NCI-H460 (cell line): ENCODE measurements around the gene TTC23. TPM values are rescaled to one million over a fixed set of nuclear protein-coding genes. Genes with fewer than 3 reads are reported as not detected.

Experiments
- DNase-seq: peaks from one replicate; pipeline ENCODE4 v3.0.0-alpha.2; 2016; ENCODE audit warnings: low read depth; ENCODE audit errors: extremely low read depth
- polyA plus RNA-seq: library from polyadenylated mRNA; depleted of rRNA; stranded (reverse); fragments of >200 nt; gene quantifications from 2 replicates; pipeline ENCODE4 v1.2.3, GENCODE V29; 2014; cell fraction: nucleus; rRNA removed
- total RNA-seq: library from RNA; depleted of rRNA; stranded (reverse); fragments of >200 nt; shearing (Covaris generic); gene quantifications from 2 replicates; pipeline ENCODE4 v1.2.3, GENCODE V29; 2014; rRNA removed

The TTC23 gene, protein sequence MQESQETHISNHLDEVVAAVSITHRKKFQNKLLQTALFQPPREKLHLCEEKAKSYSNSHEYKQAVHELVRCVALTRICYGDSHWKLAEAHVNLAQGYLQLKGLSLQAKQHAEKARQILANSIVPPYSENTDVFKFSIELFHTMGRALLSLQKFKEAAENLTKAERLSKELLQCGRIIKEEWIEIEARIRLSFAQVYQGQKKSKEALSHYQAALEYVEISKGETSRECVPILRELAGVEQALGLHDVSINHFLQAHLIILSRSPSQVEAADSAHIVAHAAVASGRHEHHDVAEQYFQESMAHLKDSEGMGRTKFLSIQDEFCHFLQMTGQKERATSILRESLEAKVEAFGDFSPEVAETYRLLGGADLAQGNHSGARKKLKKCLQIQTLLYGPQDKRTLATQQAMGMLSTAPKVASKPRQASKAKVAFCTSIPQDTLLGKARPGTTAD
- total RNA-seq, result 14.5 and 15.3 TPM in 2 replicates
- polyA plus RNA-seq, result 11.9 and 19.5 TPM in 2 replicates

DNA sequence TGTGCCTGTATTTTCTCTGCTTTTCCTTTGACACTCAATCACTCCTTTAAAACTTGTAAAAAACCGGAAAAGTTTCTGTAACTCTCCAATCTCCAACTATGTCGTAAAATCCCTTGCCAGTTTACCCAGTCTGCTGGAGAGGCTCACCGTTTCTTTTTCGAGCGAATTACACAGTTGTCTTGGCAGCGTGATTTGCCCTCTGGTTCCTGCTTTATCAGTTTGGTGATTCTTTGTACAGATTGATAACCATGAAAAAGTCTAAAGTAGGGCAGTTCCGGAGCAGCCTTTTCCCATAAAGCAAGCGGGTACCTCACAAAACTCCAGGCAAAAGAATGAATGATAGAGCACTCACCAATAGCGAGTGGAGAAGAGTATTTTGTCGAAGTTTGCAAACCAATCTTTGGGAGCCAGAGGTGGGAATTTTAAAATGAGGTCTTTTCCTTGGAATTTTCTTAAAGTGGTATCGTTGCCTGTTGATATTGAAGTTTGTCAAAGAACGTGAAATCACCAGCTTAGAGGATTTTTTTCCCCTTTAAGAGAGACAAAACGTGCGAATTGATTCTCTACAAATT lies at the start of gene TTC23:
TTC23 (minus strand) TSS at position 312 of the 572 bp plus-strand sequence. CDS start 20,869 bp downstream, outside the sequence.
- peak; percentile 82 for DNase-seq

DNA sequence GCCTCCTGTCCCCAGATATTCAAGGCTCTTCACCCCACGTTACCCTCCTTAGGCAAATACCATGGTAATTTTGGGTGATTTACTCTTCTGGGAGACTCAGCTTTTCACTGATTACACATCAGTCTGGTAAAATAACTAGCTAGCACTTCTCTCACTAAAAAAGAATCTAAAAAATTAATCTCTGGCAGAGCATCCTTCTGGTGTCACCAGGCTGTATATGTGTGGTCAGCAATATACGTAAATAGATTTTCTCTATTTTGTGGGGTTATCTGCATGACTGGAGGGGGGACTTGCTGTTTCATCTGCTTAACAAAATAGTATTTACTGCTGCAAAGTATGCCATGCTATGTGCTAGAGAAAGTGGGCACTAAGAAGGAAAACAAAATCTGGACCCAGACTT lies 47.0 kb upstream of the TTC23 start:
- no peak for DNase-seq

DNA sequence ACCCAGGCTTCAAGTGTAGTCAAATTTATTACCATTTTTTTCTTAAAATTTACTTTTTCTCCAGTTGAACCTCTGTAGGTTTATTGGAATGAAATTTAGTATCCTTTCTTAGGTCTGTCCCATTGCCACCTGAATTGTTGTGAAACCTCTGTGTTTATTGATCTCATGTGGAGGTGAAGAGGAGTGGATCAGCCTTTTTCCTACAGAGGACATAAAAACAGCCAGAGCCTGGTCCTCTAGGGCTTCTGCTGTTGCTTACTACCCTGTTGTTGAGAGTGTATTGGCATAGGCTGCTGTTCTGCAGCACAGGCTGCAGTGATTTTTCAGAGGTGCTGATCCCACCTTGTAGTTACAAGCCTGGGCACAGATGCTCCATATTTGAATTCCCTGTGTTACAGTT lies 46.5 kb upstream of the TTC23 start:
- DNase-seq, result no peak

DNA sequence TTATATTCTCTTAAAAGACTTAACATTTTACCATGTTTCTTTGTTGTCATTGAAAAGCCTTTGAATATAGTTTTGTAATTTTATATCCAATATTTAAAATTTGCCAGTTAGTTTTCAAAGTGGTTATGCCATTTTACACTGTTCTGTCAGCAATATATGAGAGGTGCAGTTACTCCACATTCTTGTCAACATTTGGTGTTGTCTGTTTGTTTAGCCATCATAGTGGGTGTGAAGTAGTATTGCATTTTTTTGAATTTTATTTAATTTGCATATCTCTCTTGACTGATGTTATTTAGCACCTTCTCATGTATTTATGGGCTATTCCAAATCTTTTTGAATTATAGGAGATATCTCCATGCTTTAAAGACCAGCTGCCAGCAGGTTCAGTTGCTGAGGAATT lies 42.3 kb upstream of the TTC23 start:
- DNase-seq, result no peak

DNA sequence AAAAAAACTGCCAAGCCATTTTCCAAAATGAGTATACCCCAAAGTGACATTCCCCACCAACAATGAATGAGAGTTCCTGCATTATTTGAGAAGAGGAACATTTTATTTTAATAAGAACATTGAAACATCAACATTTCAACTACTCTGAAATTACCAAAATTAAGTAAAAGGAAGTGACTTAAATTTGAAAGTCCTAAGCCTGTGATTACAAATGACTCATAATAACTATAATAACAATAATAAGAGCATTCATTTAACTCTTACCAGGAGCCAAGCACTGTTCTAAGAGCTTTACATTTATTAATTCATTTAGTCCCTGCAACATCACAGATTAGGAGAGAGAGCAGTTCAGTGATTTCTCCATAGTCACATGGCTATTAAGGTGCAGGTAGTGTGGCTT lies 34.3 kb upstream of the TTC23 start:
- no peak for DNase-seq

DNA sequence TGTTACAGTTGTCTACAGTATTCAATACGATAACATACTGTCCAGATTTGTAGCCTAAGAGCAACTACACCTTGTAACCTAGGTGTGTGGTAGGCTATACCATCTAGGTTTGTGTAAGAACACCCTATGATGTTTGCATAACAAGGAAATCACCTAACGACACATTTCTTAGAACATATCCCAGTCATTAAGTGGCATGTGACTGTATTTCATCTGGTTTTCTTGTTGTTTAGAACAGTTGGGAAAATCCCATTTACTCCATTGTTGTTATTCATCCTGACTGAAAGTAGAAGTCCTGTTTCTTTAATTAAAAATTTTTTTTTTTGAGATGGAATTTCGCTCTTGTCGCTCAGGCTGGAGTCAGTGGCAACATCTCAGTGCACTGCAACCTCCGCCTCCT lies 33.2 kb upstream of the TTC23 start:
- no peak for DNase-seq

DNA sequence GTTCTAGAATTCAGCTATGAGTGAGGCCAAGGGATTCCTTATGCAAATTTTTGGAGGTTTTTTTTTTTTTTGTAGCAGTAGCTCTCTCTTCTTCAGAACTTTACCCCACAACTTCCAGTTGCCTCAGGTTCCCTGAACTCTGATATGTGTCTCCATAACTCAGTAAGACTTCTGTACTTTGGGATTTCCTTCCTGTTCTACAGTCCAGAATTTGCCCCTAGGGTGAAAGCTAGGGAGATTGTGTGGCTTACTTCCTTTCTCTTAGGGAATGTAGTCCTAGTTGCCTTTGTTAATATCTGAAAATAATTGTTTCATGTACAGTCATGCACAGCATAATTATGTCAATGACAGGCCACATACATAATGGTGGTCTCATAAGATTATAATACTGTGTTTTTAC lies 32.7 kb upstream of the TTC23 start:
- no peak for DNase-seq

DNA sequence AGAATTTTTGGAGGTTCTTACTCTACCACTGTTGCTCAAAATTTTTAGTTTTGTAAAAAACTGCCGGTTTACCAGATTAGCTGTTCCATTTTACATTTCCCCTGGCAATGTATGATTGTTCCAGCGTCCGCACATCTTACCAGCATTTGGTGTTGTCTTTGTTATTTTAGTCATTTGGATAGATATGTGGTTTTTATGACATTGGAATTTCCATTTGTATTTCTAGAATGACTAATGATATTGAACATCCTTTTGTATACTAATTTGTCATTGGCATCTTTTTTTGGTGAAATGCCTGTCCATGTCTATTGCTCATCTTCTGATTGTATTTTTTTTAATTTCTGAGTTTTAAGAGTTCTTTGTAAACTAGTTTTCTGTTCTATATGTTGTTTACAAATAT lies 30.4 kb upstream of the TTC23 start:
- DNase-seq, result no peak

DNA sequence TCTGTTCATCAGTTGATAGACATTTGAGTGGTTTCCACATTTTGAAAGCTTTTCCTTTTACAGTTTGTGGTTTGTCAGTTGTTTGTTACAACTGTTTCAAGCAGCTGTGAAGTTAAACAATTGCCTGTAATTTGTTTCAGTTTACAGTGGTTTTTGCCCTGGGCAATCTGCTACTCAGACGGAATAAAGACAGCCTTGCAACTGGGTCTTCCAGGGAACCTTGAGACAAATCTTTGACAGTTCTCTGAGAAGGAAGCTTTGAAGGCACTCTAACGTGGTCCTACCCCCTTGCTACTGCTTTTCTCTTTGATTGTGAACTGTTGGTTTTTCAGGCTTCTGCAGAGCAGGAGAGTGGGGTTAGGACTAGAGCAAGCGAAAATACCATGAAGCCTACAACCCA lies 29.9 kb upstream of the TTC23 start:
- DNase-seq, result peak; percentile 1

DNA sequence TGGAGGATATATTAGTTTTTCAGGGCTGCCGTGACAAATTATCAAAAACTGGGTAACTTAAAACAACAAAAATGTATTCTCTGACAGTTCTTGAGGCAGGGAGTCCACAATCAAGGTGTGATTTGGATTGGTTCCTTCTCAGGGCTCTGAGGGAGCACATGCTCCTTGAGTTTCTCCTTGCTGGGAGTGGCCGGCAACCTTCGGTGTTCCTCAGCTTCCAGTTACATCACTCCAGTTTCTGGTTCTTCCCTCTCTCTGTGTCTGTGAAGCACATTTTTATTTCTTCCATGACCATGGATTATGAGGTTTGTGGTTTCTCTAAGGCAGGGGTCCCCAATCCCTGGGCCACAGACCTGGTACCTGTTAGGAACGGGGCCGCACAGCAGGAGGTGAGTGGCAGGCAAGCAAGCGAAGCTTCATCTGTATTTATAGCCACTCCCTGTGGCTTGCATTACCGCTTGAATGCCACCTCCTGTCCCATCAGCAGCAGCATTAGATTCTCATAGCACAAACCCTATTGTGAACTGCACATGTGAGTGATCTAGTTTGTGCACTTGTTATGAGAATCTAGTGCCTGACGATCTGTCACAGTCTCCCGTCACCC lies 26.2 kb upstream of the TTC23 start:
- DNase-seq, result no peak

DNA sequence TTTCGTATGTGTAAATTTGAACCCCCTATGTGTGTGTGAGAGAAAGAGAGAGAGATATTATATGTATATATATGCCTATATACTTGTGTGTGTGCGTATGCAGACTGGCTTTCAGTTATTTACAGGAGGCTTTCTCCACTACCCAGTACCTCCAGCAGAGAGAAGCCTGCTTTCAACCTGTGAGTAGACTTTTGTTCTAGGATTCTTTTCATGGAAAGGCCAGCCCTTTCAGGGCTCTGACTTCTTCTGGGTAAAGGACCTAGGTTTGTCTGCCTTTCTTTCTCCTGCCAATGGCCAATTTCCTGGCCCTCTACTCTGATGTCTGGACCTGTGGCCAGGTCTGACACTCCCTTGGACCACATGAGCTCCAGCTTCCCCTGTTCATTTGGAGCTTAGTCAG lies 25.7 kb upstream of the TTC23 start:
- DNase-seq, result no peak

DNA sequence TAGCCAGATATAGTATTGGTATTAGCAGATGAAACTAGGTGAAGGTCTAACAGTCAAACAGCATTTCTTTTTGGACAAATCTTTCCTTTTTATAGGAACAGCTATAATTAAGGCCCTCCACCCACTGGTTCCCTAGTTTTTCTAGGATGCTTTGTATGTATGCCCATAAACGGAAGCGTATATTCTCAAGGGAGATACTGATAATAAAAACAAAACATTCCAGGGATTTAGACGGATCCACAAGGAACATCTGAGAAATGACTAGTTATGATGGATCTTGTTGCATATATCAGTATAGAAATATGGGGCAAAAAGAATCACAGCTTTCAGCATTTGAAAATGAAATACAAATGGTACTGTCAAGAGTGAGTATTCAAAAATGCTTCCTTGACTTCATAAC lies 24.4 kb upstream of the TTC23 start:
- DNase-seq, result no peak

DNA sequence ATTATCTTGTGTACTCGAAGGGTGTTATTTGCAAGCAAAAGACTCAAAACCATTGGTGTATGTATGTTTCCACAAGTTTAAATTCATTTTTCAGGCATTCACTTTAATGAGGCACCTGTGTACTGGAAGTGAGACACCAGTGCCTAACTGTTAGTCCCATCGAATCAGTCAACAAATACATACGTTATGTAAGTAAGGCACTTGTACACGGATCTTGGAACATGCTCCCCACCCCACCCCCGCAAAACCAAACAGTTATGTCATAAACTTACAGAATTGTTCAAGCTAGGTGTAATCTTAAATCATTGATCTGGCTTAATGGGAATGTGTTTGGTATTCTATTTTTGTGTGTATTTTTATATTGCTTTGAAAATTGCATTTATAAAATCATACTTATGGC lies 19.1 kb upstream of the TTC23 start:
- DNase-seq, result no peak

DNA sequence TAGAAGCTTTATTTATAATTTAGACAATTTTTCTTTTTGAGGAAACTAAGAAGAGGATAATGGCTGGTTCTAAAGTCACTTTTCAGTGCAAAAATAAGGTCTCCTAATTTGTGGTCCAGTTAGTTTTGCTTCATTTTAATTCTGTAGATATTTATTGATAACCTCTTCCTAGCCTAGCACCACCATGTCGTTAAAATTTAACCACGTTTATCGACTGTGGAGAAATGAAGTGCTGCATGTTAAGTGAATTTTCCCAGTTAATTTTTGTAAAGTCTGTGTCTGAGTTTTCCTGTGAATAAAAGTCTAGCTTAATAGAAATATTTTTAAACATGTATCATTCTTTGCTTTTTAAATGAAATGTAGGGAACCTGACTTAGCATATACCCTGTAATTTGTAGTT lies 18.6 kb upstream of the TTC23 start:
- DNase-seq, result no peak

DNA sequence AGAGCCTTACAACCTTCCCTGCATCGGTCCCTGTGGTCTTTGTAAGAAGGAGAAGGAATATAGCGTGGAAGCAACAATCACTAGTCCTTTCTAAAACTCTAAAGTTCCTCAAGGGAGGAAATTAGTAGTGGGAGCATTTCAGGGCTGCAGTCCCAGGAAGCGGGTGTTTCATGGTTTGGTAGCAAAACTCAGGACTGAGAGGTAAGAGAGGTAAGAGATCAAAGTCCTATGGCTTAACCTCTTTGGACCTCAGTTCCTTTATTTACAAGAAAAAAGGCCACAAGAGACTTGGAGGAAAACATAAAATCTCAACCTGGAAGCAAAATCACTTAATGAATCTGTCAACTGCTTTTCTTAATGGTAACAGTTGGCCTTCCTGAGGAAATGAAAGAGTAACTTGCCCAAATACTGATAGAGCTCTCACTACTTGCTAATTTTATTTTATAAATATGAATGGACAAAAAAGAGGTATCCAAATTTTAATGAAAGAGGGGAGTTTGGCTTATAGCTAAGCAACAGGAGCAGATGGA lies 16.2 kb upstream of the TTC23 start:
- no peak for DNase-seq

DNA sequence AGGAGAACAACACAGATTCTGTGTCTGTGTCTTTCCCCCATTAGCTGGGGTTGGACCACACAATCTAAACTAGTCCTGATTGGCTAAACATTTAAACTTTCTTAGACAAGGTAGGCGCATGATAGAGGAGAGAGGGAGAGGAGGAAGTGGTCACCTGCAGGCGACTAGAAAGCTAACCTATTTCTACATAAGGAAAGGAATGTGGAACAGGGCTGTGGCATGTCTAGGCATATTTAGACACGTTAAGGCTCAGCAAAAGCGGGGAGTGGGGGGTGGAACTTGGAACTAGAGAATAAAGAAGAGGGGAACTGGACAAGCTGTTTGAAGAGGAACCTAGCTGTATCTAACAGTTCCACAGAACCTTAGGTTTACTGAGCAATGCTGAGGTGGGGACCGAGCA lies 14.7 kb upstream of the TTC23 start:
- no peak for DNase-seq

DNA sequence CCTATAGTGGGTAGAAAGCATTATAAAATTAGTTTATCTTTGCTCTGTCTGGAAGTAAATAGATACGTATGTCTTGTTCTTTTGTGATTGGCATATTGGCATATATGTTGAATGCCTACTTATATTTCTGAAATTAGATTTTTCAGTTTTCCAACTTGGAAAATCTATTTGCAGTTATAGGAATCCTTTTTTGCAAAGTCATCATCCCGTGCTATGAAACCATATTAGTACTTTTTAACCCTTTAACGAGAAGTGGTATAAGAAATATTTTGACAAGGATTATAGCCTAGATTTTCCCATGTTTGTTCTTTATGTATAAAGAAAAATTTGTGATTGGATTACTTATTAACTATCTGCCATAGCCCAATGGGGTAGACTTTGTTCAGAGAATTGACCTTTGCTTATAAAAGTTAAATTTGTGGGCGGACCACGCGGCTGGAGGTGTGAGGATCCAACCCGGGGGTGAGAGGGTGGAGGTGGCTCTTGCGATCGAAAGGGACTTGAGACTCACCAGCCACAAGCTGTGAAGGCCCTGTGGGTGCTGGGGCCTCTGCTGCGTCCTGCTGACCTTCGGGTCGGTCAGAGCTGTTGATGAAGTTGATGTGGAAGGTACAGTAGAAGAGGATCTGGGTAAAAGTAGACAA lies 7.8 kb upstream of the TTC23 start:
- no peak for DNase-seq

DNA sequence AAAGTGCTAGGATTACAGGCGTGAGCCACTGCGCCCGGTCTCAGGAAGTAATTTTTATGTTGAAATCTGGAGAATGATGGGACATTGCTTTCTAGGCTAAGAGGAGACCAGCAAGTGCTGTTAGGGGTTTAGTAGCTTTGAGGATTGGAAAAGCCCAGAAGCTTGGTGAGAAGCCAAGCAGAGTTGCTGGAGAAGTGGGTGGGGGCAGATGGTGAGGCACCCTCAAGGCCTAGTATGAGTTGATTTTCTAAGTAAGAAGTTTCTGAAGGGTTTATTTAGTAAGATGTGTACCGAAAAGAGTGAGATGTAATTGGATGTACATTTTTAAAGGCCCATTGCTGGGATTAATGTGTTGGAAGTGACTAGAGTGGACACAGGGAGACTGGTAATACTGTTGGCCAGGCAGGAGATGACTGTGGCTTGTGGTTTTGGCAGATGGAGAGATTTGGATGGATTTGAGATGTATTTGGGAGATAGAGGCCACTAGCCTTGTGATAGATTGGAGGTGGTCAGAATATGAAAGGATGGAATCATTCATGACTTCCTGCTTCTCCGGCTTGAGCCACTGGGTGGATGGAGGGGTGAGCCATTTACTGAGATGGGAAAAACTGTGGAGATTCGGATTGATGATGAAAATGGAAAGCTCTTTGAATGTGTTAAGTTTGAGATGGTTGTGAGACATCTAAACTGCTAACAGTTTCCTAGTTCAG lies 4.2 kb upstream of the TTC23 start:
- no peak for DNase-seq

DNA sequence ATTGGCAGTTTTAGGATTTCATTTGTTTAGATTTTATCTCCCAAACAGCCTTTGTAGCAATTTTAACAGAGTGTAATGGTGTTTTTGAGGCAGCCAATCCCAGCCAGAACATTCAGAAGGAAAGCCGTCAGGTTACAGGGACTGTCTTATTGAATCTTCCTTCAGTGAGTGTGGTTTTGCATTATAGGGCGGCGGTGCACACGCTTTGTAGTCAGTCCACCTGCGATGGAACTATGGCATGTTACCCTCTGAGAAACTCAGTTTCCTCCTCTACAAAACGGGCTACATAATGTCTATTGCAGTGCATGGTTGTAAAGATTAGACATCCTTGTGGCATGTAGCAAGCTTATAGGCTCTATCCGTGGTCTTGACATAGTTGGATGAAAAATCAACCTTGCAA lies 2.9 kb upstream of the TTC23 start:
- no peak for DNase-seq
